ENCODE measurements around the gene MYADML2. TPM values are rescaled to one million over a fixed set of nuclear protein-coding genes. Genes with fewer than 3 reads are reported as not detected.

Gene MYADML2
- total RNA-seq, 1 experiment from 2014 or later, result 0.22 TPM

DNA sequence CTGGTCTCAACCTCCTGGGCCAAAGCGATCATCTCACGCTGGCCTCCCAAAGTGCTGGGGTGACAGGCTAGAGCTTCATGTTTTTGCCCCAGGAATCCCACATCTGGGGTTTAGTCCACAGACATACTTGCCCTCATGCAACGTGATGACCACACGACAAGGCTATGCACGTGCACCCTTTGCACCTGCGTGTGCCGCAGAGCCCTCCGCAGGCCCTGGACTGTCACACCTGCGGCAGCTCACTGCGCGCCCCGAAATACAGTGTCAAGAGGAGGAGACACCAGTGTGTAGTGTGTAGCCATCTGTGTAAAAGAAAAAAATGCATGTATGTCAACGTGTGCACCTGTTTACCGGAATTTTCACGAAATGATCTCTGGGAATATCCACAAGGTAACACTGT, 3.5 kb upstream of the MYADML2 start:
- Histone ChIP-seq H3K9ac (ENCODE audit: extremely low read depth, insufficient read length, low read length) (no peak overlapping the region), H4K91ac (ENCODE audit: insufficient read length, low read depth, low read length) (no peak overlapping the region), H3K79me2 (ENCODE audit: insufficient read depth, low read length) (no peaks in the 10 kb centered on the region), H3K14ac (ENCODE audit: insufficient read depth, low read length) (no peak overlapping the region), H2BK15ac (ENCODE audit: low read depth, low read length) (no peak overlapping the region), H2BK12ac (ENCODE audit: insufficient read length, low read depth, low read length) (no peak overlapping the region), H3T11ph (ENCODE audit: low read length) (no peak overlapping the region), H3K79me1 (ENCODE audit: insufficient read depth, low read depth, low read length, poor library complexity, severe bottlenecking) (no peaks in the 10 kb centered on the region), H2BK120ac (ENCODE audit: low read depth, low read length, poor library complexity, severe bottlenecking) (no peak overlapping the region), H2AFZ (ENCODE audit: low read length) (no peak overlapping the region), H2AK5ac (ENCODE audit: insufficient read length, low read length) (no peak overlapping the region), H4K5ac (ENCODE audit: insufficient read length, low read depth, low read length) (no peak overlapping the region), H3K27me3 (ENCODE audit: insufficient read depth, low read length) (no peaks in the 10 kb centered on the region), H2BK20ac (ENCODE audit: low read depth, low read length, poor library complexity, severe bottlenecking) (no peak overlapping the region), H3K56ac (ENCODE audit: insufficient read length, low read depth, low read length) (no peak overlapping the region), H3K4me1 (ENCODE audit: insufficient read depth, low read length) (no peaks in the 10 kb centered on the region), H3K4me2 (ENCODE audit: insufficient read depth, insufficient read length, low read length) (no peak overlapping the region), H2BK5ac (ENCODE audit: insufficient read length, low read length) (no peak overlapping the region), H3K9me3 (ENCODE audit: control insufficient read depth, low read depth, low read length) (no peaks in the 10 kb centered on the region), H4K20me1 (ENCODE audit: control insufficient read depth, insufficient read depth, insufficient read length) (no peaks in the 10 kb centered on the region), H3K4ac (ENCODE audit: low read depth, low read length) (no peak overlapping the region), H3K18ac (ENCODE audit: insufficient read length, low read depth, low read length) (no peak overlapping the region), H3K23ac (ENCODE audit: insufficient read length, low read depth, low read length) (no peak overlapping the region), H4K8ac (replicated peaks; ENCODE audit: insufficient read length, low read depth, low read length) (no peak overlapping the region), H3K23me2 (ENCODE audit: insufficient read length, low read depth, low read length, poor library complexity, severe bottlenecking) (no peaks in the 10 kb centered on the region), H3K27ac (ENCODE audit: insufficient read length, low read depth, low read length) (no peak overlapping the region)
- no peak for DNase-seq
- TF ChIP-seq, protein P1, sequence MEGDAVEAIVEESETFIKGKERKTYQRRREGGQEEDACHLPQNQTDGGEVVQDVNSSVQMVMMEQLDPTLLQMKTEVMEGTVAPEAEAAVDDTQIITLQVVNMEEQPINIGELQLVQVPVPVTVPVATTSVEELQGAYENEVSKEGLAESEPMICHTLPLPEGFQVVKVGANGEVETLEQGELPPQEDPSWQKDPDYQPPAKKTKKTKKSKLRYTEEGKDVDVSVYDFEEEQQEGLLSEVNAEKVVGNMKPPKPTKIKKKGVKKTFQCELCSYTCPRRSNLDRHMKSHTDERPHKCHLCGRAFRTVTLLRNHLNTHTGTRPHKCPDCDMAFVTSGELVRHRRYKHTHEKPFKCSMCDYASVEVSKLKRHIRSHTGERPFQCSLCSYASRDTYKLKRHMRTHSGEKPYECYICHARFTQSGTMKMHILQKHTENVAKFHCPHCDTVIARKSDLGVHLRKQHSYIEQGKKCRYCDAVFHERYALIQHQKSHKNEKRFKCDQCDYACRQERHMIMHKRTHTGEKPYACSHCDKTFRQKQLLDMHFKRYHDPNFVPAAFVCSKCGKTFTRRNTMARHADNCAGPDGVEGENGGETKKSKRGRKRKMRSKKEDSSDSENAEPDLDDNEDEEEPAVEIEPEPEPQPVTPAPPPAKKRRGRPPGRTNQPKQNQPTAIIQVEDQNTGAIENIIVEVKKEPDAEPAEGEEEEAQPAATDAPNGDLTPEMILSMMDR (conservative IDR thresholded peaks at IDR 0.05), result no peak
- H3K4me3 Mint-ChIP-seq, result no peak overlapping the region
- WGBS (ENCODE audit: extremely low coverage, insufficient read length, low lambda C conversion rate), result no CpG with 5 or more reads among the region's 15 CpGs
- peaks cover 52% of the 10 kb centered on the region for H3K27me3 Mint-ChIP-seq (ENCODE audit: low read depth)
- H3K9me3 Mint-ChIP-seq, result no peaks in the 10 kb centered on the region
- peaks cover 2 to 9% of the 10 kb centered on the region in 2 experiments for H3K4me1 Mint-ChIP-seq
- H3K36me3 Mint-ChIP-seq (ENCODE audit: insufficient read depth in 1 of 3, low read depth in 3 of 3), result no peaks in the 10 kb centered on the region
- H3K27ac Mint-ChIP-seq, result no peak overlapping the region; a peak in 1 of 7 replicates

Data from H9 (cell line).